Measurements from ENCODE around the gene NHS.
A peak's percentile ranks its signal among the peaks of the same experiment; 100 is the strongest.

The NHS gene

GRCh38 chrX:17633546-17633945, 258.5 kb downstream of the NHS start:
- DNase-seq: no peak

GRCh38 chrX:17634542-17635207, 259.7 kb downstream of the NHS start:
- no peak for DNase-seq

- DNase-seq: no peak
Observed at GRCh38 chrX:17635231-17635630, 260.2 kb downstream of the NHS start.

GRCh38 chrX:17637235-17637634, 262.2 kb downstream of the NHS start:
- DNase-seq: no peak

- DNase-seq: no peak
Observed at GRCh38 chrX:17638731-17639130, 263.7 kb downstream of the NHS start.

- DNase-seq: no peak
Observed at GRCh38 chrX:17642891-17643290, 267.9 kb downstream of the NHS start.

GRCh38 chrX:17643528-17643927, 268.5 kb downstream of the NHS start:
- DNase-seq: no peak

- no peak for DNase-seq
Observed at GRCh38 chrX:17644001-17644400, 269.0 kb downstream of the NHS start.

GRCh38 chrX:17654116-17654515, 279.1 kb downstream of the NHS start:
- peak; percentile 42 to 51 for DNase-seq

- no peak for DNase-seq
Observed at GRCh38 chrX:17655211-17656034, 280.4 kb downstream of the NHS start.

GRCh38 chrX:17656035-17656418, 281.0 kb downstream of the NHS start:
- no peak for DNase-seq

GRCh38 chrX:17656556-17656955, 281.6 kb downstream of the NHS start:
- DNase-seq: no peak

GRCh38 chrX:17662391-17662790, 287.4 kb downstream of the NHS start:
- DNase-seq: no peak

GRCh38 chrX:17668929-17669328, 293.9 kb downstream of the NHS start:
- DNase-seq: no peak

- DNase-seq: no peak
Observed at GRCh38 chrX:17669458-17669857, 294.5 kb downstream of the NHS start.

GRCh38 chrX:17669891-17670290, 294.9 kb downstream of the NHS start:
- DNase-seq: no peak

GRCh38 chrX:17670874-17671273, 295.9 kb downstream of the NHS start:
- no peak for DNase-seq

- DNase-seq: no peak
Observed at GRCh38 chrX:17674601-17675000, 299.6 kb downstream of the NHS start.

GRCh38 chrX:17679261-17679660, 304.3 kb downstream of the NHS start:
- no peak for DNase-seq

GRCh38 chrX:17679820-17680219, 304.8 kb downstream of the NHS start:
- DNase-seq: no peak

GRCh38 chrX:17680732-17681413, 305.9 kb downstream of the NHS start:
- DNase-seq: no peak

- DNase-seq: no peak
Observed at GRCh38 chrX:17682259-17682658, 307.3 kb downstream of the NHS start.

GRCh38 chrX:17685026-17685425, 310.0 kb downstream of the NHS start:
- DNase-seq: no peak

- DNase-seq: no peak
Observed at GRCh38 chrX:17687648-17688047, 312.6 kb downstream of the NHS start.

Measured in CD4-positive, alpha-beta T cell treated with Interleukin-1 beta for 1 hour (primary cell).